Measurements from ENCODE around the gene KLF1. TPM values are rescaled to one million over a fixed set of nuclear protein-coding genes. Genes with fewer than 3 reads are reported as not detected.

The KLF1 gene
- total and polyA plus RNA-seq, 2 of the 13 experiments (the other 11 are each of a cell fraction or from before 2014, with no cell fraction given) = not detected

GRCh38 chr19:12838886-12839756 lies 47.9 kb downstream of the KLF1 start:
- in situ Hi-C loops (cut with HindIII; ENCODE audit: extremely low pct_ligation_motif_present, low pct_unique_long_range_greater_than_20kb) = loop anchor here (5.0 kb wide), 1 partner anchor 67 kb away; no protein-coding TSS in a partner anchor
- Histone ChIP-seq H3K4me1 (ENCODE audit: insufficient read depth, low read length) (peaks cover 41% of the 10 kb centered on the region), H4K20me1 (ENCODE audit: insufficient read depth, low read length) (no peaks in the 10 kb centered on the region), H3K4me3 (replicated peaks in 1 of 3; ENCODE audit: insufficient read depth in 1 of 3, low read depth in 2 of 3, low read length in 3 of 3) (peak overlapping the region; percentile 49 to 75 (median 70); a peak in 4 of 6 replicates), H3K9ac (ENCODE audit: insufficient read depth, low read depth, low read length) (0 out of 2 replicates have a peak overlapping the region, but pooled peaks have one; percentile 54), H2AFZ (ENCODE audit: low read length) (no peak overlapping the region), H3K36me3 (replicated peaks in 1 of 2; ENCODE audit: control insufficient read depth in 1 of 2, insufficient read depth in 2 of 2, low read length in 2 of 2) (no peaks in the 10 kb centered on the region), H3K9me3 (ENCODE audit: low read length) (no peaks in the 10 kb centered on the region), H3K27ac (ENCODE audit: extremely low read length, insufficient read depth, low read length) (no peak overlapping the region), H3K27me3 (ENCODE audit: control insufficient read depth in 1 of 2, insufficient read depth in 2 of 2, low read length in 2 of 2) (peaks cover 0 to 11% of the 10 kb centered on the region in 2 experiments; a peak in 2 of 5 replicates), H3K4me2 (ENCODE audit: low read depth, low read length) (peak overlapping the region; percentile 84), H3K79me2 (ENCODE audit: insufficient read depth, low read length) (no peaks in the 10 kb centered on the region)
- TF ChIP-seq ZBTB21 (CRISPR knock-in tag; IDR thresholded peaks at IDR 0.05) = 0 out of 2 replicates have a peak, but pooled peaks have one; percentile 27
- TF ChIP-seq ASH2L (IDR thresholded peaks at IDR 0.05; ENCODE audit: insufficient read length, low read depth, low read length) = no peak
- TF ChIP-seq DNMT3B (CRISPR knock-in tag; conservative IDR thresholded peaks at IDR 0.05) = no peak
- TF ChIP-seq ZNF687 (CRISPR knock-in tag; IDR thresholded peaks at IDR 0.05) = peak; percentile 6
- TF ChIP-seq CREB1 (IDR thresholded peaks at IDR 0.05) = peak; percentile 34; the same call in 1 of the 2 replicates
- no peak for TF ChIP-seq CREB1 (CRISPR knock-in tag; IDR thresholded peaks at IDR 0.05)
- TF ChIP-seq CEBPZ (IDR thresholded peaks at IDR 0.05; ENCODE audit: low read length) = no peak
- TF ChIP-seq, protein P1, sequence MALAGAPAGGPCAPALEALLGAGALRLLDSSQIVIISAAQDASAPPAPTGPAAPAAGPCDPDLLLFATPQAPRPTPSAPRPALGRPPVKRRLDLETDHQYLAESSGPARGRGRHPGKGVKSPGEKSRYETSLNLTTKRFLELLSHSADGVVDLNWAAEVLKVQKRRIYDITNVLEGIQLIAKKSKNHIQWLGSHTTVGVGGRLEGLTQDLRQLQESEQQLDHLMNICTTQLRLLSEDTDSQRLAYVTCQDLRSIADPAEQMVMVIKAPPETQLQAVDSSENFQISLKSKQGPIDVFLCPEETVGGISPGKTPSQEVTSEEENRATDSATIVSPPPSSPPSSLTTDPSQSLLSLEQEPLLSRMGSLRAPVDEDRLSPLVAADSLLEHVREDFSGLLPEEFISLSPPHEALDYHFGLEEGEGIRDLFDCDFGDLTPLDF (CRISPR knock-in tag; IDR thresholded peaks at IDR 0.05) = no peak
- intact Hi-C loops (cut with micrococcal nuclease; ENCODE audit: unreplicated experiment) = no loop called here
- ChIA-PET CTCF (ENCODE audit: low intra/inter-chr PET ratio, low total read pairs) (no interaction called here), POLR2A (no interaction called here)
- BruUV-seq (replicated peaks) = TSS peak; percentile 44
- FAIRE-seq (peak; percentile 37), DNase-seq (ENCODE audit: low spot score) (no peak), ATAC-seq (no peak)
- 63% methylated on average over 13 of the region's 21 CpGs for WGBS (ENCODE audit: low lambda C conversion rate)
